ENCODE results near the gene NKAIN2.

Gene NKAIN2

DNA sequence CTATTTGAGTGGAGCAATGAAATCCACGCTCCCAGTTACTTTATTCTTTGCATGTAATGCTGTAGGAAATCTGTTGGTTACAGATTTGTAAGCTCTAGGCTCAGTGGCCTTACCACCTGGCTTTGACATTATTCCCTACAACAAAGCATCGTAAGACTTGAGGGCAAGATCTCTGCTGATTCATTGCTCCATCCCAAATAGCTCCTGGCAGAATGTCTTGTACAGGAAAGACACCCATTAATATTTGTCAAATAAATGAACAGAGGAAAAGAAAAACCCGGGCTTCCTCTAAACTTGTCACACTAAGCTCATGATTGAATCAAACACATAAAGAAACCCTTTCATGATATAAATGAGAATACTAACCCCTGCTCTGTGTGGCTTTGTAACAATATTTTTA lies 801.1 kb downstream of the NKAIN2 start:
- DNase-seq (ENCODE audit: low read depth, low spot score) = no peak
- no peak overlapping the region for H3K4me3 ChIP-seq (ENCODE audit: low read depth, low read length)
- TF ChIP-seq, protein P1, sequence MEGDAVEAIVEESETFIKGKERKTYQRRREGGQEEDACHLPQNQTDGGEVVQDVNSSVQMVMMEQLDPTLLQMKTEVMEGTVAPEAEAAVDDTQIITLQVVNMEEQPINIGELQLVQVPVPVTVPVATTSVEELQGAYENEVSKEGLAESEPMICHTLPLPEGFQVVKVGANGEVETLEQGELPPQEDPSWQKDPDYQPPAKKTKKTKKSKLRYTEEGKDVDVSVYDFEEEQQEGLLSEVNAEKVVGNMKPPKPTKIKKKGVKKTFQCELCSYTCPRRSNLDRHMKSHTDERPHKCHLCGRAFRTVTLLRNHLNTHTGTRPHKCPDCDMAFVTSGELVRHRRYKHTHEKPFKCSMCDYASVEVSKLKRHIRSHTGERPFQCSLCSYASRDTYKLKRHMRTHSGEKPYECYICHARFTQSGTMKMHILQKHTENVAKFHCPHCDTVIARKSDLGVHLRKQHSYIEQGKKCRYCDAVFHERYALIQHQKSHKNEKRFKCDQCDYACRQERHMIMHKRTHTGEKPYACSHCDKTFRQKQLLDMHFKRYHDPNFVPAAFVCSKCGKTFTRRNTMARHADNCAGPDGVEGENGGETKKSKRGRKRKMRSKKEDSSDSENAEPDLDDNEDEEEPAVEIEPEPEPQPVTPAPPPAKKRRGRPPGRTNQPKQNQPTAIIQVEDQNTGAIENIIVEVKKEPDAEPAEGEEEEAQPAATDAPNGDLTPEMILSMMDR (IDR thresholded peaks at IDR 0.05; ENCODE audit: low read depth, low read length) = no peak
- in situ Hi-C loops (cut with HindIII; ENCODE audit: low sequenced_read_pairs) = no loop called here

DNA sequence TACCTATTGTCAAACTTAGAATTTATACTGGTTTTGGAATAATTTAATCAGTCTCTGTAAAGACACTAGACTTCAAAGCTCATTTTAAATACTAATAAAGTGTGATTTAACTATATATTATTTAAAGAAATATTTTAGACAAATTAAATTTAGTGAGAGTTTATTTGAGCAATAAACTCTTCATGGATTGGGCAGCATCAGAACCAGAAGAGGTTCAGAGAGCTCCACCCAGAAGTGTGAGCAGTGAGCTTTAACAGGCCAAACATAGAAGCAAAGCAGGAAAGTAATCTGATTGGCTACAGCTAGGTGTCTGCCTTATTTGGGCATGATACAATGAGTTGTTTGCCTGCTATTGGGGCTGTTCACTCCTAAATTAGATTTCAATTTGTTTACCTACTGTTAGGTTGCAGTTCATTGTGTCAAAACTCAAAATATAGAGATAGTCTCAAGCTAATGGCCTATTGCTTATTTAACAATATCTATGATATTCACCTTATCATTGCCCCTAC lies 803.5 kb downstream of the NKAIN2 start:
- DNase-seq (ENCODE audit: low read depth, low spot score) = no peak
- in situ Hi-C loops (cut with HindIII; ENCODE audit: low sequenced_read_pairs) = no loop called here
- TF ChIP-seq, protein P1 (IDR thresholded peaks at IDR 0.05; ENCODE audit: low read depth, low read length) = no peak

DNA sequence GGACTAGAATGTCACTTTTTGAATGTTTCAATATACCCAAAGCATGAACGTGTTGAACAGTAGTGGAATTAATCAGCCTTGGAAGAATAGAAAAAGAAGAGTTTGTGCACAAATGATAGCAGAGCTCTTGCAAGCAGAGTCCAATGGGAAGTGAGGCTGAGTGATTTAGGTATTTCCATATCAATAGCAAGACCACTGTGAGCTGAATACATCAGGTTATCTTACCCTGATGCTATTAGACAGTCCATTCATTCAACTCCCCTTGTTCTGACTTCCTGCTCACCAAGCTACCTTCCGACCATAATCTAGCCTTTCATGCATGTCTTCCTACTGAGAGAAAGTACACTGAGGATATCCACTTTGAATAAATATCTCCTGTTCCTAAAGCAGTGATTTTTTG lies 809.4 kb downstream of the NKAIN2 start:
- TF ChIP-seq, protein P1 (IDR thresholded peaks at IDR 0.05; ENCODE audit: low read depth, low read length) = no peak
- H3K4me3 ChIP-seq (ENCODE audit: low read depth, low read length) = no peak overlapping the region
- no peak for DNase-seq (ENCODE audit: low read depth, low spot score)
- in situ Hi-C loops (cut with HindIII; ENCODE audit: low sequenced_read_pairs) = no loop called here

More for the DNA sequence above, 803.5 kb downstream of the NKAIN2 start:
- H3K4me3 ChIP-seq (ENCODE audit: low read depth, low read length) = no peak overlapping the region

DNA sequence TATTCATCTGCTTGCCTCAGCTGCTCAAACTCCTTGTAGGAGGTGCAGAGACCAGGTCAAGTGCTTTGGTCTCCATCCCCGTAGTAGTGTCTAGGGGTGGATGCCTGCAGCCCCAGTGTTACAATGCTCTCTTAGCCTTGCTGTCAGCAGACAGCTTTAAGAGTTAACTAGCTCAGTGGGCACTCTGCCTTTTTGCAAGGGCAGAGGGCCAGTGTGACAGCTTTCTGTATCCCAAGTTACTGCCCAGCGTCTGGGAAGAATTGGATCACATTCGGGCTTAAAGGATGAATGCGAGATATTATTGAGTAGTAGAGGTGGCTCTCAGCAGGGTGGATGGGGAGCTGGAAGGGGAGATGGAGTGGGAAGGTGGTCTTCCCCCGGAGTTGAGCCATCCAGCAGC lies 818.7 kb downstream of the NKAIN2 start:
- TF ChIP-seq, protein P1 (IDR thresholded peaks at IDR 0.05; ENCODE audit: low read depth, low read length) = no peak
- in situ Hi-C loops (cut with HindIII; ENCODE audit: low sequenced_read_pairs) = no loop called here
- H3K4me3 ChIP-seq (ENCODE audit: low read depth, low read length) = no peak overlapping the region
- no peak for DNase-seq (ENCODE audit: low read depth, low spot score)

DNA sequence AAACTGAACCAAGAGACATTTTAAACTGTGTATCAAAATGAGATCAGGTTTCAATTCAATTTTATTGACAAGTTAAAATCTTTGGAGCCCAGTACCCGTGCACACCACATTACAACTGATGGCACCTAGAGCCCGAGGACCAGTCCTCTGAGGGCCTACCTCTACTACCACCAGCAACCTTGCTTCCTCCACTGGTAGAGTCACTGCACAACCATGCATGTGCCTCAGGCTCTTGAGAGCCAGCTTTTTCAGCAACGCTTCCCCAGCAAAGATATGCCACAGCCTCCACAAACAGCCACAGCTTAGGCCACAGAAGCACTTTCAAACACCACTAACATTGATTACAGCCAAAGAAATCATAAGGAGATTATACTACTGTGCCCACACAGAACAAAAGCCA lies 830.0 kb downstream of the NKAIN2 start:
- in situ Hi-C loops (cut with HindIII; ENCODE audit: low sequenced_read_pairs) = no loop called here
- H3K4me3 ChIP-seq (ENCODE audit: low read depth, low read length) = no peak overlapping the region
- TF ChIP-seq, protein P1 (IDR thresholded peaks at IDR 0.05; ENCODE audit: low read depth, low read length) = no peak
- DNase-seq (ENCODE audit: low read depth, low spot score) = no peak

DNA sequence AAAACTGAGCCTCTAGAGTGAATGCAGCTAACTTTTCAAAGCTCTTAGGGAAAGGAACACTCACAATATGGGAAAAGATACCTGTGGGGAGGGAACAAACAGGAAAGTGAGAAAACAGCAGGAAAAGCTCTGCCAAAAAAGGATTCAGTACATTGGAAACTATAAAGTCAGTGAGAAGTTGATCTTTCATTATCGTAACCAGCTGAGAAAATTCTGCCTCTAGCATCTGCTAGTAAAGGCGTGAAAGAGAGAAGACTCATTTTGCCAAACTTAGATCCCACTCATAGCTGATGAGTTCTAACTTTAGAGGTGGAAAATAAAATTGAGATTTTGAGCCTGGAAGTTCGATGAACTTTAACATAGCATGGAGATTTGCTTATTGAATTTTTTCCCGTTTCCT lies 836.8 kb downstream of the NKAIN2 start:
- no peak for DNase-seq (ENCODE audit: low read depth, low spot score)
- TF ChIP-seq, protein P1 (IDR thresholded peaks at IDR 0.05; ENCODE audit: low read depth, low read length) = no peak
- in situ Hi-C loops (cut with HindIII; ENCODE audit: low sequenced_read_pairs) = no loop called here
- no peak overlapping the region for H3K4me3 ChIP-seq (ENCODE audit: low read depth, low read length)

DNA sequence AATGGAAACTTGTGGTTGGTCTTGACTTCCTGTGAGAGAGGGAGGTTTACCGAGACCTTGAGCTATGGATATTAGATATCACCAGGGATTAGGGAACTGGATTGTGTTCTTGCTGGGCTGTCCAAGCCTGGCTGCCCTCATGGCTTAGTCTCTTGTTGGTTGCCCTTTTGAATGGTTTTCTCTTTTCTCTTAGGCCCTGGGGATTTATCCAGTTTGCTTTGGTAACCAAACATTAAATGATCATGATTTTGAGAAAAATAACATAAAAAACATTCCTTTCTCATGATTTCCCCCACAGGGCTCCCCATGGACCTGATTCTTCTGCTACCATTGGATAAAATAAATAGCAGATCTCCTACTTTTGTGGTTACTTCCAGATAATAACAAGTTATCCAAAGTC lies 852.2 kb downstream of the NKAIN2 start:
- in situ Hi-C loops (cut with HindIII; ENCODE audit: low sequenced_read_pairs) = no loop called here
- no peak overlapping the region for H3K4me3 ChIP-seq (ENCODE audit: low read depth, low read length)
- peak; percentile 25 for DNase-seq (ENCODE audit: low read depth, low spot score)
- TF ChIP-seq, protein P1 (IDR thresholded peaks at IDR 0.05; ENCODE audit: low read depth, low read length) = no peak
